GM19193 (cell line): ENCODE results near the gene CD48.
A peak's percentile ranks its signal among the peaks of the same experiment; 100 is the strongest.

Experiments
- POLR2A ChIP-seq: IDR thresholded peaks from 4 replicates; pipeline ENCODE4 v1.6.1; 2011; ENCODE audit not compliant: insufficient read depth, insufficient read length; ENCODE audit errors: extremely low read depth

Gene CD48

GRCh38 chr1:160726498-160727315 is 15.1 kb upstream of the CD48 start:
- no peak for TF ChIP-seq POLR2A

- TF ChIP-seq POLR2A = no peak
Observed at GRCh38 chr1:160726114-160726497, 14.5 kb upstream of the CD48 start.

GRCh38 chr1:160724465-160725242 is 13.0 kb upstream of the CD48 start:
- TF ChIP-seq POLR2A = no peak

- TF ChIP-seq POLR2A = no peak
Observed at GRCh38 chr1:160723332-160723731, 11.7 kb upstream of the CD48 start.

GRCh38 chr1:160722726-160723125 is 11.1 kb upstream of the CD48 start:
- TF ChIP-seq POLR2A = no peak

GRCh38 chr1:160721473-160721872 is 9.9 kb upstream of the CD48 start:
- no peak for TF ChIP-seq POLR2A

- no peak for TF ChIP-seq POLR2A
Observed at GRCh38 chr1:160720356-160721085, 8.9 kb upstream of the CD48 start.

GRCh38 chr1:160718210-160718609 is 6.6 kb upstream of the CD48 start:
- TF ChIP-seq POLR2A = no peak

GRCh38 chr1:160717306-160717705 is 5.7 kb upstream of the CD48 start:
- no peak for TF ChIP-seq POLR2A

GRCh38 chr1:160716013-160716412 is 4.4 kb upstream of the CD48 start:
- TF ChIP-seq POLR2A = no peak

- TF ChIP-seq POLR2A = no peak
Observed at GRCh38 chr1:160713161-160713560, 1.5 kb upstream of the CD48 start.

GRCh38 chr1:160712525-160713080 is 981 bp upstream of the CD48 start:
- TF ChIP-seq POLR2A = peak; percentile 41

- TF ChIP-seq POLR2A = no peak
Observed at GRCh38 chr1:160711276-160711601, 383 bp downstream of the CD48 start.

- no peak for TF ChIP-seq POLR2A
Observed at GRCh38 chr1:160710517-160711252, 937 bp downstream of the CD48 start.
